ENCODE measurements around the gene CLP1.

The CLP1 gene

DNA sequence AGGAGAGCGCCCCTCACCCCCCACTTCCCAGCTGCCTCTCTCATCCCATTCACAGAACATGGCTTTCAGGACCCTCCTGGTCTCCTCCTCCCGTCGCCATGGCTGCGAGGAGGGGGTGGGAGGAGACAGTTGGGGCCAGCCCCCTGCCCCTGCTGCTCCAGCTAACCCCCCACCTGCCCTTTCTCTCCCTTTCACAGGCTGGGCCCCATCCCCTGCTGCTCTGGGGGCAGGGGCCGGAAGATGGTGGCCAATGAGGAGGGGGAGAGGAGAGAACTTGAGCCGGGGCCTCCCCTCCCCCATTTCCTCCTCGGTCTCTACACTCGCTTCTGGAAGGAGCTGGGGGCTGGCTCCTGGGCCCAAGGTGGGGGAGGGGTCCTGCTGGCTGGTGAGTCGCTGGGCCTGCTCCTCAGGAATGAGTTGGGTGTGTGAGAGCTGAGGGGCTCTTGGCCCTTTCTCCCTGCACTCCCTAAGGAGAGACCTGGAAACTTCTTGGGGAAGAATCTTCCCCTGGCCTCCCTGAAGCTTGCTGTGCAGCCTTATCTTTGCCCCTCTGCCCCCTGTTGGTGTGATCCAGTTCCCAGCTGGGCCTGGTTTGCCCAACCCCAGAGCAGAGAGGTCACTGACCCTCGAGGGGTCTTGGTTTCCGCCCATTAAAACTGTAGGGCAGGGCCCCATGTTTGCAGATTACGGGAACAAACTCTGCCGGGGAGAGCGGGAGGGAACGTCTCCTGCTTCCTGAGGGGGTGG is 18.1 kb upstream of the CLP1 start:
- DNase-seq (ENCODE audit: low read depth): peak; percentile 26

DNA sequence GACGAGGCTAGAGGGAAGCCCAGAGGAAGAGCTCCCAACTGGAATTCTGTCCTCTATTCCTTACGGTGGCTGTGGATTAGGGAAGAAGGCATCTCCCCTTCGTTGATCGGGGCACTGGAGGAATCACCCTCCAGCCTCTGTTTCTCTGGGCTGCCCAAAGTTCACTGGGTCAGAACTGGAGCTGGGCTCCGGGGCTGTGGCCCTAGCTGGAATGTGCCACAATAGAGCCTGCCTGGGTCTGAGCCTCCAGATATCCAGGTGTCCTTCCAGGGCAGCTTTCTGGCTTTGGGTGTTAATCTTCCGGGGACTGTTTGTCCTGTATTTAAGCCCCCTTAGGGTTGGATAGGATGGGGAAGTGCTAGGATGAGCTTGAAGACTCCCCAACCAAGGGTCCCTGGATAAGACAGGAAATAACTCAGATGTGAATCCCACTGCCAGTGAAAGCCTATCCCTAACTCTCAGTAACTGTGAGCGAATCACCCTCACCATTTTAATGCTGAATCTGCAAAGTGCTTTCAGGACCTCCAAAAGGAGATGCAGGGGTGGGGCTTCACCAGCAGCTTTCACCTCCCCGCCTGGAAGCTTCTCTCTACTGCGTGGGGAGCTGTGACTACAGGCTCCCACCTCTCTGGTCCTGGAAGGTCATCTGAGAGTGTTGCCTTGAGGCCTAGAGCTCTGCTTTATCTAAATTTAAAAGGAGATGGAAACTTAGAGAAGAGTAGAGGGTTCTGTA is 17.3 kb upstream of the CLP1 start:
- DNase-seq (ENCODE audit: low read depth): no peak
- H3K4me3 ChIP-seq (ENCODE audit: low read depth, low read length): peak overlapping the region; percentile 99
- in situ Hi-C loops (cut with HindIII; ENCODE audit: low sequenced_read_pairs): no loop called here
- TF ChIP-seq, protein P1, sequence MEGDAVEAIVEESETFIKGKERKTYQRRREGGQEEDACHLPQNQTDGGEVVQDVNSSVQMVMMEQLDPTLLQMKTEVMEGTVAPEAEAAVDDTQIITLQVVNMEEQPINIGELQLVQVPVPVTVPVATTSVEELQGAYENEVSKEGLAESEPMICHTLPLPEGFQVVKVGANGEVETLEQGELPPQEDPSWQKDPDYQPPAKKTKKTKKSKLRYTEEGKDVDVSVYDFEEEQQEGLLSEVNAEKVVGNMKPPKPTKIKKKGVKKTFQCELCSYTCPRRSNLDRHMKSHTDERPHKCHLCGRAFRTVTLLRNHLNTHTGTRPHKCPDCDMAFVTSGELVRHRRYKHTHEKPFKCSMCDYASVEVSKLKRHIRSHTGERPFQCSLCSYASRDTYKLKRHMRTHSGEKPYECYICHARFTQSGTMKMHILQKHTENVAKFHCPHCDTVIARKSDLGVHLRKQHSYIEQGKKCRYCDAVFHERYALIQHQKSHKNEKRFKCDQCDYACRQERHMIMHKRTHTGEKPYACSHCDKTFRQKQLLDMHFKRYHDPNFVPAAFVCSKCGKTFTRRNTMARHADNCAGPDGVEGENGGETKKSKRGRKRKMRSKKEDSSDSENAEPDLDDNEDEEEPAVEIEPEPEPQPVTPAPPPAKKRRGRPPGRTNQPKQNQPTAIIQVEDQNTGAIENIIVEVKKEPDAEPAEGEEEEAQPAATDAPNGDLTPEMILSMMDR (IDR thresholded peaks at IDR 0.05; ENCODE audit: low read depth, low read length, missing control alignments): no peak

More for the DNA sequence above, 18.1 kb upstream of the CLP1 start:
- peak overlapping the region; percentile 99 for H3K4me3 ChIP-seq (ENCODE audit: low read depth, low read length)
- TF ChIP-seq, protein P1 (IDR thresholded peaks at IDR 0.05; ENCODE audit: low read depth, low read length, missing control alignments): peak; percentile 25
- in situ Hi-C loops (cut with HindIII; ENCODE audit: low sequenced_read_pairs): no loop called here

DNA sequence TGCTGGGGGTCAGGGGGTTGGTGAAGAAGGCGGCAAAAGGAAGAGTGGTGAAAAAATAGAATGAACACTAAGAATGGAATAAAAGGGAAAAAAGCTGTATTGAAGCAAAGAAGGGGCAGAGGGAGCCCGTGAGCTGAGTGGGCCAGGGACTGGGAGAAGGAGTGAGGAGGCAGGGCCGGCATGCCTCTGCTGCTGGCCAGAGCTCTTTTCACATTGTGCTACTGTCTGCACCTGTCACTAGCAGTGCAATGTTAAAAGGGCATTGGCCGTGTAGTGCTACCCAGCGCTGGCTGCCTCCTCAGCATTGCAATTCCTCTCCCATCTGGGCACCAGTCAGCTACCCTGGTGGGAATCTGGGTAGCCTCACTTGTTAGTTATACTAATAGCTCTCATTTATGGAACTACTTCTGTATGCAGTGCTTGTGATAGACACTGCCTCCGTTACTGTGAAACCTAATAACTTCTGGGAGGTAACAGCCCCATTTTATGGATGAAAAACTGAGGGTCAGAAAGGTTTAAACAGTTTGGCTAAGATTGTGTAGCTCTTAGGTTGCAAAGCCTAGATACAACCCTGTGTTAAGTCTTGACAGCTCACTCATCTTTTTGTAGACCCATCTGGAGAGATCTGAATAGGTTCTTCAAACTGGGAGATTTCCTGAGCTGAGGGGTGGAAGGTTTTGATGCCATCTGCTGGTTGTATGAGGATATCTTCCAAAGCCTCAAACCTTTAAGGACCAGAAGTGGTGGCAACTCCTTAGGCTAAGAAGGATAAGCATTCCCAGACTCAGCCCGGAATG is 16.4 kb upstream of the CLP1 start:
- TF ChIP-seq, protein P1 (IDR thresholded peaks at IDR 0.05; ENCODE audit: low read depth, low read length, missing control alignments): peak; percentile 63
- no peak for DNase-seq (ENCODE audit: low read depth)
- in situ Hi-C loops (cut with HindIII; ENCODE audit: low sequenced_read_pairs): no loop called here
- H3K4me3 ChIP-seq (ENCODE audit: low read depth, low read length): peak overlapping the region; percentile 9

DNA sequence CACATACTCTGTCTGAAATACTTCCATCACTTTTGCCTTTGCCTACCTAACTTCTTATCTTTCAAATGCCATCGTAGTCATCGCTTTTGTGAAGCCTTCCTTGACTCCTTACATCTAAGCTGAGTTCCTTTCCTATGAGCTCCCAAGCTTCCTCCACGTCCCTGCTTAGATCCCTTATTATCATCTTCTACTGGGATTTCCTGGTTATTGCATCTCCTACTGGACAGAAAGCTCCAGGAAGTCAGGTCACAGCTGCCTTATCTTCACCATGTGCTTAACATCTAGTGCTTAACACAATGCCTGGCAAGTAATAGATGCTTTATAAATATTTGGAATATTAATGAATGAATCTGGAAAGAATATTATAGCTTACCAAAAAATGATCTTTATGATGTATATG is 13.8 kb upstream of the CLP1 start:
- DNase-seq (ENCODE audit: low read depth): no peak
- in situ Hi-C loops (cut with HindIII; ENCODE audit: low sequenced_read_pairs): no loop called here
- H3K4me3 ChIP-seq (ENCODE audit: low read depth, low read length): no peak overlapping the region
- TF ChIP-seq, protein P1 (IDR thresholded peaks at IDR 0.05; ENCODE audit: low read depth, low read length, missing control alignments): no peak

DNA sequence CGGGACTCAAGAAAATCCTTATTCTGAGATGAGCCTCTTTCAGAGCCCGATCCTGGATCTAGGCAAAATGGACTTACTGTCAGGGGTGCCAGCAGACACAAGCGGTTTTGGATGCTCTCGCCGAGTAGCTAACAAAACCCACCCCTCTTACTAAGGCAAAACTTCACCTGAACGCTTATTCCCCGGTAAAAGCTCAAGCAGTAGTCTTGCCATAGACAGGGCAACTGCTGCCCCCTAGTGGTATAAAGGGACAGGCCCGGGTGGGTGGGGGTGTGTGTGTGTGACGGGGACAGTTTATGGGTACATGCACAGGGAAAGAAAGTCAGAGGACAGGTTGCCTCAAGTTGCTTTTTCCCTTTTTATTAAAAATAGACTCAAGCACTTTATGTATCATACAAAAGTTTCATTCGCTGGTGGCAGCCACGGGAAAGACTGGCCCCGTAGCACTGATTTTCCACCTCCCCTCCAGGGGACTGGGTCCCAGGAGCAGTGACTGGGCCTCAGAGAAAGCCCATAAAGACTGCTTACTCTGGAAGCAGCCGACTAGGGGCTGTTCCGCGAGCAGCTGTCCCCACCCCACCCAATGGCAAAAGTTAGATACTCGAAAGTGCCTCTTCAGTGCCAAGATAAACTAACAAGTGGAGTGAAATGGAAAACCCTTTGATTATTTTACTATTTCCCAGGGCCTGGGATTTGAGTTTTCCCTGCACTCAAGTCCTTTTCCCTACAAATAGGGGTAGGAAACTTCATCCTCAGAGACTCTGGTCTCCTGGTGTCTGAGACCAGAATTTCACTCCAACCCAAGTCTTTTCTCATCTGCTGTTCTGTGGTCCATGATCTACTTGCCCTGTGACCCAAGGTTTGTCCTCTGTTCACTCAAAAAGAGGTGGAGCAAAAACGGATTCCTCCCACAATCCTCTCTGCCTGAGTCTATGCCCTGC is 12.5 kb upstream of the CLP1 start:
- DNase-seq (ENCODE audit: low read depth): peak; percentile 52
- TF ChIP-seq, protein P1 (IDR thresholded peaks at IDR 0.05; ENCODE audit: low read depth, low read length, missing control alignments): peak; percentile 86
- in situ Hi-C loops (cut with HindIII; ENCODE audit: low sequenced_read_pairs): no loop called here
- H3K4me3 ChIP-seq (ENCODE audit: low read depth, low read length): no peak overlapping the region
